ENCODE measurements around the gene ATP2B2.

The ATP2B2 gene

DNA sequence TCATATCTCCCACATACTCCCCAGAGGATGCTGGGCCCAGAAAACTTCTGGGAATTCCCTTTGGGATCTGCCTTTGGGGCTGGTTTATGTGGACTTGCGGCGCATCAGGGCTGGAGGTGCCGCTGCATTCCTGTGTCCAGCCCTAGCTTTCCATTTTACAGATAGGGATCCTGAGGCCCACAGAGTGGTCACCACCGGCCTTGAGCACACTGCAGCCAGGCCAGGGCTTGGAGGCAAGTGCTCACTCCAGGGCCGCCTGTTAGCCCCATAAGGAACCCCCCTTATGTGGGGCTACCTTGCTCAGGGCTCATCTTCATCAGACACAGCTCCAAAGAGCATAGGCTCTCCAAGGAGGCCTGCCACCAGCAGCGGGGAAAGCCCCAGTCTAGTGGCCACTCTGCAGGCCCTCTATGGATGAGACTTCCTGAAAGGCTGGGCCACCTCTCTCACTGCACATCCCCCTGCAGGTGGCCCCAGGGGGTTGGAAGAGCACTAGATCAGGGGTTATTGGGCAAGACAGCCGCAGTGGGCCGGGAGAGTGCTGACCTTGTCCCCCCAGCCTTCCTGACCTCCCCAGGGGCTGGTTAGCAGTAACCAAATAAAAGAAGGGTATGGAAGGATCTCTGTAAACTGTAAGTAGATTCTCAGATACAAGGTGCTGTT lies 9.2 kb upstream of the ATP2B2 start:
- Histone ChIP-seq H3K4me3 (IDR thresholded peaks at IDR 0.05; ENCODE audit: insufficient read depth, low read depth, low read length) (no peak overlapping the region), H3K27ac (no peak overlapping the region), H3K79me2 (ENCODE audit: insufficient read depth, low read depth) (no peaks in the 10 kb centered on the region), H3K4me1 (ENCODE audit: low read depth, poor library complexity, severe bottlenecking) (no peaks in the 10 kb centered on the region), H2AFZ (ENCODE audit: low read depth) (no peak overlapping the region), H3K9ac (no peak overlapping the region), H3K27me3 (ENCODE audit: insufficient read depth, low read depth) (no peaks in the 10 kb centered on the region; the same call in 1 of the 2 replicates), H4K20me1 (ENCODE audit: insufficient read depth) (no peaks in the 10 kb centered on the region), H3K36me3 (ENCODE audit: insufficient read depth) (no peaks in the 10 kb centered on the region), H3K4me2 (no peak overlapping the region)
- TF ChIP-seq, protein P1, sequence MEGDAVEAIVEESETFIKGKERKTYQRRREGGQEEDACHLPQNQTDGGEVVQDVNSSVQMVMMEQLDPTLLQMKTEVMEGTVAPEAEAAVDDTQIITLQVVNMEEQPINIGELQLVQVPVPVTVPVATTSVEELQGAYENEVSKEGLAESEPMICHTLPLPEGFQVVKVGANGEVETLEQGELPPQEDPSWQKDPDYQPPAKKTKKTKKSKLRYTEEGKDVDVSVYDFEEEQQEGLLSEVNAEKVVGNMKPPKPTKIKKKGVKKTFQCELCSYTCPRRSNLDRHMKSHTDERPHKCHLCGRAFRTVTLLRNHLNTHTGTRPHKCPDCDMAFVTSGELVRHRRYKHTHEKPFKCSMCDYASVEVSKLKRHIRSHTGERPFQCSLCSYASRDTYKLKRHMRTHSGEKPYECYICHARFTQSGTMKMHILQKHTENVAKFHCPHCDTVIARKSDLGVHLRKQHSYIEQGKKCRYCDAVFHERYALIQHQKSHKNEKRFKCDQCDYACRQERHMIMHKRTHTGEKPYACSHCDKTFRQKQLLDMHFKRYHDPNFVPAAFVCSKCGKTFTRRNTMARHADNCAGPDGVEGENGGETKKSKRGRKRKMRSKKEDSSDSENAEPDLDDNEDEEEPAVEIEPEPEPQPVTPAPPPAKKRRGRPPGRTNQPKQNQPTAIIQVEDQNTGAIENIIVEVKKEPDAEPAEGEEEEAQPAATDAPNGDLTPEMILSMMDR (conservative IDR thresholded peaks at IDR 0.05; ENCODE audit: low read depth, low read length) = no peak

DNA sequence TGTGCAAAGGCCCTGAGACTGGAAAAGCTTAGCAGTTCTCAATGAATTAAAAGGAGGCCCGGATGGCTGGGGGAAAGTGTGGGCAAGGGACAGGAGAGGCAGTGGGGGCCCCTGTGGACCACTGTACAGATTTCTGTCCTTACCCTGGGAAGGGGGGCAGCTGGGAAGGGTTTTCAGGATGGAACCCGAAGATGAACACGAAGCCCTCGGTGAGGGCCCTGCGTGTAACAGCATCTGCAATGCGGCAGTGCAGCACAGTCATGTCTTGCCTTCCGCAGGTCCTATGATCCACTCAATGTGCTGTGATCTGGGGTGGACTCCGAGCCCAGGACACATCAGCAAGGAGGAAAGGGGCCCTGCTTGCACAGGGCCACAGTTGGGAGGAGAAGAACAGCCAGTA lies 7.9 kb upstream of the ATP2B2 start:
- no peaks in the 10 kb centered on the region for H3K36me3 ChIP-seq (ENCODE audit: insufficient read depth)
- H3K4me2 ChIP-seq = no peak overlapping the region
- no peak overlapping the region for H3K27ac ChIP-seq
- H3K79me2 ChIP-seq (ENCODE audit: insufficient read depth, low read depth) = no peaks in the 10 kb centered on the region
- TF ChIP-seq, protein P1 (conservative IDR thresholded peaks at IDR 0.05; ENCODE audit: low read depth, low read length) = no peak
- H4K20me1 ChIP-seq (ENCODE audit: insufficient read depth) = no peaks in the 10 kb centered on the region
- no peak overlapping the region for H3K4me3 ChIP-seq (IDR thresholded peaks at IDR 0.05; ENCODE audit: insufficient read depth, low read depth, low read length)
- no peaks in the 10 kb centered on the region; the same call in 1 of the 2 replicates for H3K27me3 ChIP-seq (ENCODE audit: insufficient read depth, low read depth)
- H3K9ac ChIP-seq = no peak overlapping the region
- no peaks in the 10 kb centered on the region for H3K4me1 ChIP-seq (ENCODE audit: low read depth, poor library complexity, severe bottlenecking)
- no peak overlapping the region for H2AFZ ChIP-seq (ENCODE audit: low read depth)

DNA sequence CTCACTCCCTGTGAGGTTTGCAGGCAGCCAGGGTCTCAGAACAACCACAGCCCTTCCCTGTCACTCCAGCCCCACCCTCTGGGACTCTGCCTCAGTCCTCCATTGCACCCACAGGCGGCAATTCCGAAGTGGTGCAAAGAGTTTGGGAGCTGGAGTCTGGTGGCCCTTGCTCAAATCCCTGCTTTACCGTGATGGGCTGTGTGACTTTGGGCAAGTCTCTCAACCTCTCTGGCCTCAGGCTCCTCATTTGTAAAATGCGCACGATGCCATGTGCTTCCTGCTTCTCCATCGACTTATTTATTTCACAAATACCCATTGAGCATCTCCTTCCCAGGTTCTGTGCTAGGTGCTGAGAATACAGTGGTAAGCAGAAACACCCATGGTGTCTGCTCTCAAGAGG lies 7.3 kb upstream of the ATP2B2 start:
- H2AFZ ChIP-seq (ENCODE audit: low read depth) = no peak overlapping the region
- no peaks in the 10 kb centered on the region; the same call in 1 of the 2 replicates for H3K27me3 ChIP-seq (ENCODE audit: insufficient read depth, low read depth)
- H4K20me1 ChIP-seq (ENCODE audit: insufficient read depth) = no peaks in the 10 kb centered on the region
- no peak overlapping the region for H3K4me3 ChIP-seq (IDR thresholded peaks at IDR 0.05; ENCODE audit: insufficient read depth, low read depth, low read length)
- H3K79me2 ChIP-seq (ENCODE audit: insufficient read depth, low read depth) = no peaks in the 10 kb centered on the region
- H3K36me3 ChIP-seq (ENCODE audit: insufficient read depth) = no peaks in the 10 kb centered on the region
- H3K4me1 ChIP-seq (ENCODE audit: low read depth, poor library complexity, severe bottlenecking) = no peaks in the 10 kb centered on the region
- H3K4me2 ChIP-seq = no peak overlapping the region
- TF ChIP-seq, protein P1 (conservative IDR thresholded peaks at IDR 0.05; ENCODE audit: low read depth, low read length) = no peak
- H3K9ac ChIP-seq = no peak overlapping the region
- H3K27ac ChIP-seq = no peak overlapping the region

DNA sequence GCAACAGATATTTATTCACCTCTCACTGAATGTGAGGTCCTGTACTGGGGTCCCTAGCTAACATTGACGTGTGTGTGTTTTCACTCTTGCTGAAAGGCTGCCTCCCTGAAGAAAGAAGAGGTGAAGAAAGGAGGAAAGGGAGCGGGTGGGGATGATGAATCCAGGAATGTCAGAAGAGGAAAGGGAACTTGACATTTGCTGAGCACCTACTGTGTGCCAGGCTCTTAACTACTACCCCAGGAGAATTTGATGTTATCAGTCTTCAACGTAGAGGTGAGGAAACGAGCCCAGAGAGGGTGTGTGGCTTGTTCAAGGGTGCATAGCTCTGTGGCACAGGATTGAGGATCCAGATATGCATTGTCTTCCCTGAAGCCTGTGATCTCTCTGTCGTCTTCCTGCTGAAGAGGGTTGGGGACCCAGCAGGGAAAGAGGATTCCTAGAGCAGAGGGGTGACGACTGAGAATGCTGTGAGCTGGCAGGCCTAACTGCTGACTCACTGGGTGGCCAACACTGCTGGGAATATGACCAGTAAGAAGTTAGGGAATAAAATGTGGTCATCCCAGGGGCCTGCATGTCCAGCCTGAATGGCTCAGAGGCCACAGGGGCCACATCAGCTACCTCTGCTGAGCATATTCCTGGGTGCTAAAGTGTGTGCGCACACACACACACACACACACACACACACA lies 6.6 kb upstream of the ATP2B2 start:
- no peaks in the 10 kb centered on the region for H3K36me3 ChIP-seq (ENCODE audit: insufficient read depth)
- no peaks in the 10 kb centered on the region for H4K20me1 ChIP-seq (ENCODE audit: insufficient read depth)
- H3K4me2 ChIP-seq = no peak overlapping the region
- no peaks in the 10 kb centered on the region for H3K79me2 ChIP-seq (ENCODE audit: insufficient read depth, low read depth)
- no peak overlapping the region for H3K9ac ChIP-seq
- TF ChIP-seq, protein P1 (conservative IDR thresholded peaks at IDR 0.05; ENCODE audit: low read depth, low read length) = no peak
- no peaks in the 10 kb centered on the region for H3K4me1 ChIP-seq (ENCODE audit: low read depth, poor library complexity, severe bottlenecking)
- no peaks in the 10 kb centered on the region; the same call in 1 of the 2 replicates for H3K27me3 ChIP-seq (ENCODE audit: insufficient read depth, low read depth)
- H3K27ac ChIP-seq = no peak overlapping the region
- H2AFZ ChIP-seq (ENCODE audit: low read depth) = no peak overlapping the region
- no peak overlapping the region for H3K4me3 ChIP-seq (IDR thresholded peaks at IDR 0.05; ENCODE audit: insufficient read depth, low read depth, low read length)
